GM20000 (cell line): ENCODE results near the gene DLG2.
A peak's percentile ranks its signal among the peaks of the same experiment; 100 is the strongest.

ENCODE experiments used
- DNase-seq: peaks from one replicate; pipeline ENCODE4 v3.0.0; 2012; ENCODE audit warnings: low spot score
- CTCF ChIP-seq: IDR thresholded peaks from 2 replicates; pipeline ENCODE4 v1.5.1; 2012; ENCODE audit warnings: mild to moderate bottlenecking, control low read depth; ENCODE audit errors: extremely low read depth, missing control alignments

Gene DLG2

GRCh38 chr11:85316967-85317366 is 310.2 kb downstream of the DLG2 start:
- no peak for TF ChIP-seq CTCF
- peak; percentile 35 for DNase-seq

DNA sequence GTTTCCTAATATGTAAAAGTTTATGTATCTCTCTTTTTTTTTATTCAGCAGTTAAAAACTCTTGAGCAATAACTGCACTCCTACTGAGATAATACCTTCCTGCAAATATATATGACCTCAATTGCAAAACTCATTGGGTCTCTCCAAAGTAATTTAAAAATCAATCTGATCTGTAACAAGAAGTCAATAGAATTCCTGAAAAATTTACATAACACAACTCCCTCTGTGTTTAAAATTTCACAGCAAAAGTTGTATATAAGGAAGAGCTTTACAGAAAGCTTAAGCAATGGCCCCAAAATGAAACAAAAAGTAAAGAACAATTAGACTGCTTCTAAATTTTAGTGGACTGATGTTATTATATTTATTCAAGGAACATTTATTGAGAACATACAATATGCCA is 313.4 kb downstream of the DLG2 start:
- no peak for DNase-seq
- TF ChIP-seq CTCF, result no peak

DNA sequence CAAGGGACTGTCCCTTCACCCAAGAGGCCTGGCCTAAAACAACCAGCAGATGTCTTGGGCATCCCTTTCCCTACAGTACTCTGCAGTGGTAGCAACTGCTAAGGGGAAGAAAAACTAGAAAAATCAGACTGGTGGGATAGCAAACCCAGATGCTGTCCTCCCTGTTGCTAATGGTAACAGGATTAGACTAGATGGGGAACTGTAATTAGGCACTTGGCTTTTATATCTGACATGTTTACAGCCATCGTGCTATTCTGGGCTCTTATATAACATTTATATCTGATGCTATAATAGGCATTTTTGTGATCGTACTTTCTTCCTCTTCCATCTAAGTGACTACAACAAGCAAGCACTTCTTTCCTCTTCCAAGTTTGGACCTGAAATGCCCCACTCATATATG is 316.7 kb downstream of the DLG2 start:
- no peak for TF ChIP-seq CTCF
- no peak for DNase-seq

DNA sequence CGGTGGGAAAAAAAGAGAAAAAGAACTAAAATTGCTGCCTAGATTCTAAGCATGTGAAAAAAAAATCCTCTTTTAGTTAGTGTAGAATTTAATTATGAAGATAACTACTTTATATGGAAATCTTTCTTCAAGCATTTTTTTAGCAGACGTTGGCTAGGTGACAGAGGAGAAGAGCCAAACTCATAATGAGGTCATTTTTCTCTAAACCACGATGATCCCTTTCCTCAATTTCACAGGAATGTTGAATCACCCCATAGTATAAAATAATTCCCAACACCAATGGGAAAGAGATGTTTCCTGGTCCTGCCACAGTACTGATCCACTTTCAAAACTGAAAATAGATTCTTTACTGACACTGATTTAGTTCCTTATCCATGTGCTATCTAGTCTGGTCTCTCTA is 319.8 kb downstream of the DLG2 start:
- TF ChIP-seq CTCF, result no peak
- no peak for DNase-seq

GRCh38 chr11:85301895-85302678 is 325.1 kb downstream of the DLG2 start:
- no peak for TF ChIP-seq CTCF
- DNase-seq, result no peak

GRCh38 chr11:85299258-85299942 is 327.7 kb downstream of the DLG2 start:
- DNase-seq, result no peak
- TF ChIP-seq CTCF, result no peak

DNA sequence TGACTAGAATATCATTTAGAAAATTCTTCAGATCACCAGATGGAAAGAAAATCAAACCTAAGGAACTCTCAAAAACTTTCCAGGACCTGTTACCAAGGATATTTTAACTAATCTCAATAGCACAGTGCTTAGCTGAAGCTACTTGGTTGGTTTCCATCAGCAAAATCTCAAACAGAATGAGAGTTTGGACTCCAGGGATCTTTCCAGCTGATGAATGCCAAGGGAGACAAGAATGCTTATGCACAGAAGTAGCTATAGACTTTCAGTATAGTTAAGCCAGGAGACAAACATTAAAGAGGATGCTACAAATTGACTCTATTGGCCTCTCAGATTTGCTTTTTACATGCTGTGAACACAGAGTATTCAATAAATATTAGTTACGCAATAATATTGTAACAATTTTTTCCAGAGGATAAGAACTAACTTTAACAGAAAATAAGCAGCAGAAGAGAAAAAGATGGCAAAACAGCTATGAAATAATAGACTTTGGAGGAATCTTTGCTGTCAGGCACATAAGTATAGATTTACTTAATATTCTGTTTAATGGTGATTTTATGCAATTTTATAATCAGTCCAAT is 331.4 kb downstream of the DLG2 start:
- no peak for DNase-seq
- TF ChIP-seq CTCF, result no peak
